Measurements from ENCODE around the gene ALKAL2. TPM values are rescaled to one million over a fixed set of nuclear protein-coding genes. Genes with fewer than 3 reads are reported as not detected.

ALKAL2 gene
- total and polyA plus RNA-seq, 9 donors, result 1.1 to 3.1 (median 1.7) TPM

DNA sequence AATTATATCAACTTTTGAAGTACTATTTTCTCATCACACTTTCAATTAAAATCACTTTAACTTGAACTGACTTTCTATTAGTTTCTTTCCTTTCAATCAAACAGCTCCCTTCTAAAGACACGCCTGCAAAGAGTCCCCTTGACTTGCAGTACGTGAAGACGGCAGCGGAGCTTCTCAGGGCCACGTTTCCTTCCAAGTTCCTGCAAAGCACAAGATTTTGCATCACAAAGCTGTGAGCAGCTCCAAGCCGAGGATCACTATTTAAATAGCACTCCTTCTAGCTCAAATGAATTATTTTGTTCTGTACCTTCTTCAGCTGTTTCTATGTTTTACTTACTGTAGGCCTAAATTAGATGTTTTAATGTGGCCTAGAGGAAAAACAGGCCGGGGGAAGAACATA is 54.9 kb downstream of the ALKAL2 start:
- no peak for DNase-seq
- H3K27me3 ChIP-seq (ENCODE audit: control insufficient read depth, insufficient read depth, low read length), result no peaks in the 10 kb centered on the region
- WGBS (ENCODE audit: insufficient coverage), result 51% methylated on average over 5 of the region's 7 CpGs
- H3K9me3 ChIP-seq (replicated peaks; ENCODE audit: control insufficient read depth, low read depth, low read length), result no peaks in the 10 kb centered on the region
- H3K27ac ChIP-seq (ENCODE audit: low read length), result no peak overlapping the region
- no peak overlapping the region for H3K4me3 ChIP-seq (ENCODE audit: low read length)
- H3K36me3 ChIP-seq (ENCODE audit: control insufficient read depth, insufficient read depth, low read length), result peaks cover 15% of the 10 kb centered on the region
- peaks cover 3% of the 10 kb centered on the region for H3K4me1 ChIP-seq (ENCODE audit: control insufficient read depth, insufficient read depth, low read length)

DNA sequence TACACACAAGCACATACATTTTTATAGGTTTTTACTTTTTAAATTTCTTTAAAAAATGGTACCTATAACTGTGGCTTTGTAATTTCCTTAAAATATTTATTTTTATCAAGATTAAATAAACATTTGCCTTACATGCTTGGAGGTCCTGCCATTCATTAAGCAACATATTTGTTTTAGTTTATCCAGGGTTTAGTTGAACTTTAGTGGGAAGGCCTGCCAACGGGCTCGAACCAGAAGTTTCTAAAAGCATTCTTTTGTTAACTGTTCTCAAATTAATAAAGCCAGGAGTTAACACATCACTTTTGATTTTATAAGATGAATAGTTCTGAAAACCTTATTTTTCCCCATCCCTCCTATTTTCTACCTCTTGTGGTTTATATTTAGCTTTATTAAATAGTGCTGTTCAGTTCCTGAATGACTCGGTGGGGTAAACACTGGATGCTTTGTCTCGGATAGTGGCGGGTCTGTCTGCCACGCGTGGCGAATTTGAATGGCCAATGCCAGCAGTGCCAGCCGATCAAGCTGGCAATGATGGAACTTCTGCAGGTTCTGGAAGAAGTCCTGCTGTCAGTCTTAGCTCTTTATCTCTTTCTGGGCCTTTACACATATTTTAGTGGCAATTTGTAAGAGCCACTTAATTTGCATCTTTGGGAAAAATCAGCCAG is 56.2 kb downstream of the ALKAL2 start:
- Histone ChIP-seq H3K27me3 (ENCODE audit: control insufficient read depth, insufficient read depth, low read length) (no peaks in the 10 kb centered on the region), H3K4me1 (ENCODE audit: control insufficient read depth, insufficient read depth, low read length) (no peaks in the 10 kb centered on the region), H3K36me3 (ENCODE audit: control insufficient read depth, insufficient read depth, low read length) (peaks cover 18% of the 10 kb centered on the region), H3K27ac (ENCODE audit: low read length) (no peak overlapping the region), H3K9me3 (replicated peaks; ENCODE audit: control insufficient read depth, low read depth, low read length) (no peaks in the 10 kb centered on the region), H3K4me3 (ENCODE audit: low read length) (no peak overlapping the region)
- no peak for DNase-seq
- WGBS (ENCODE audit: insufficient coverage), result 95% methylated on average over 4 of the region's 9 CpGs

Other genes starting within 250 kb of the ALKAL2 start
- 0.71 TPM for gene FAM110C, start 241.6 kb downstream of the ALKAL2 start, total RNA-seq
- 1 to 10 TPM in 5 of 8 donors, under 1 TPM in 3; 0.26 to 2.3 (median 1.3) TPM for gene FAM110C, start 241.6 kb downstream of the ALKAL2 start, polyA plus RNA-seq (ENCODE audit: insufficient read depth in 1 of 8, insufficient read length in 8 of 8, low replicate concordance in 1 of 8)
- gene SH3YL1, start 24.1 kb downstream of the ALKAL2 start, total RNA-seq, result 32.4 TPM
- 10 to 100 TPM; 28.8 to 45.2 (median 35.0) TPM for gene SH3YL1, start 24.1 kb downstream of the ALKAL2 start, polyA plus RNA-seq (ENCODE audit: insufficient read depth in 1 of 8, insufficient read length in 8 of 8, low replicate concordance in 1 of 8)
- 96.6 TPM for gene ACP1, start 23.1 kb downstream of the ALKAL2 start, total RNA-seq
- gene ACP1, start 23.1 kb downstream of the ALKAL2 start, polyA plus RNA-seq (ENCODE audit: insufficient read depth in 1 of 8, insufficient read length in 8 of 8, low replicate concordance in 1 of 8), result 100 to 1,000 TPM in 1 of 8 donors, 10 to 100 TPM in 7; 90.6 to 103 (median 97.3) TPM